ENCODE data around the gene RFX7. TPM values are rescaled to one million over a fixed set of nuclear protein-coding genes. Genes with fewer than 3 reads are reported as not detected.

Gene RFX7
- total and polyA plus RNA-seq, 2 of the 8 experiments (the other 6 are each of a cell fraction or from before 2014, with no cell fraction given) = 10.4 to 40.9 TPM

- no peak overlapping the region for H2BK5ac ChIP-seq (ENCODE audit: low read depth, low read length)
- POLR2A ChIA-PET (ENCODE audit: partially characterized antibody) = interaction anchor here (0.6 to 1.4 kb wide), 2 partner anchors 13 to 19 kb away, joined by 3 read pairs; no protein-coding TSS in a partner anchor
- H2AK5ac ChIP-seq (ENCODE audit: low read depth, low read length) = no peak overlapping the region
- H4K20me1 ChIP-seq (replicated peaks in 1 of 2; ENCODE audit: control insufficient read depth in 1 of 2, insufficient read depth in 2 of 2, low read length in 2 of 2) = no peaks in the 10 kb centered on the region
- no peak overlapping the region for H4K5ac ChIP-seq (ENCODE audit: insufficient read length, low read depth, low read length)
- H3K27me3 ChIP-seq (replicated peaks in 1 of 4; ENCODE audit: control insufficient read depth in 3 of 4, extremely low read depth in 1 of 4, insufficient read depth in 3 of 4, low read length in 3 of 4) = no peaks in the 10 kb centered on the region
- H2BK15ac ChIP-seq (ENCODE audit: low read length) = no peak overlapping the region
- FAIRE-seq (no peak), DNase-seq (ENCODE audit: low read depth in 1 of 2, low spot score in 2 of 2) (no peak)
- no peak overlapping the region for H2AFZ ChIP-seq (ENCODE audit: low read length)
- no peak overlapping the region for H2BK20ac ChIP-seq (ENCODE audit: low read length)
- H3K9me3 ChIP-seq (ENCODE audit: insufficient read depth in 2 of 2, low read depth in 1 of 2, low read length in 1 of 2) = peaks cover 10 to 21% of the 10 kb centered on the region in 2 experiments
- peaks cover 0 to 5% (median 0%) of the 10 kb centered on the region in 4 experiments; a peak in 1 of 7 replicates for H3K4me1 ChIP-seq (replicated peaks in 1 of 4; ENCODE audit: control insufficient read depth in 3 of 4, insufficient read depth in 4 of 4, low read length in 3 of 4)
- no peak overlapping the region for H3K14ac ChIP-seq (ENCODE audit: insufficient read length)
- CTCF ChIA-PET (ENCODE audit: partially characterized antibody) = interaction anchor here (0.8 kb wide), 1 partner anchor 10 kb away, joined by 4 read pairs; no protein-coding TSS in a partner anchor
- peaks cover 0 to 100% of the 10 kb centered on the region in 2 experiments; a peak in 3 of 4 replicates for H3K79me2 ChIP-seq (ENCODE audit: control insufficient read depth in 1 of 2, insufficient read depth in 2 of 2, low read length in 2 of 2)
- 94% methylated on average over 1 of the region's 1 CpG; no CpG with 5 or more reads in 1 of the 2 experiments for WGBS, 2 experiments (ENCODE audit: extremely low coverage in 1 of 2, insufficient coverage in 1 of 2, insufficient read length in 1 of 2, insufficient replicate concordance in 2 of 2, low coverage in 1 of 2, low lambda C conversion rate in 2 of 2, missing lambda C conversion rate in 1 of 2)
- H3K79me1 ChIP-seq (ENCODE audit: low read depth, low read length) = no peaks in the 10 kb centered on the region
- no peaks in the 10 kb centered on the region for H3K23me2 ChIP-seq (ENCODE audit: low read depth, low read length)
- H2BK120ac ChIP-seq (replicated peaks; ENCODE audit: low read depth, low read length) = no peak overlapping the region
- H3K23ac ChIP-seq (ENCODE audit: insufficient read length) = no peak overlapping the region
- no peak overlapping the region for H3K4ac ChIP-seq (replicated peaks; ENCODE audit: insufficient read length, low read depth, low read length)
- H3K18ac ChIP-seq (ENCODE audit: extremely low read depth, low read length) = no peak overlapping the region
- no peak overlapping the region for H2BK12ac ChIP-seq (ENCODE audit: low read depth, low read length)
- no peak overlapping the region for H4K8ac ChIP-seq (ENCODE audit: extremely low read depth, insufficient read depth, low read length)
- H4K91ac ChIP-seq (replicated peaks; ENCODE audit: insufficient read length, low read length) = no peak overlapping the region
- H3K4me2 ChIP-seq (ENCODE audit: insufficient read depth in 1 of 2, low read depth in 2 of 2, low read length in 2 of 2) = no peak overlapping the region
- H3K56ac ChIP-seq (replicated peaks; ENCODE audit: insufficient read length, low read depth, low read length) = no peak overlapping the region
- H3K27ac ChIP-seq (ENCODE audit: low read depth, low read length) = no peak overlapping the region
- H3K36me3 ChIP-seq (ENCODE audit: control insufficient read depth in 2 of 4, insufficient read depth in 4 of 4, low read length in 3 of 4) = peaks cover 2 to 24% (median 8%) of the 10 kb centered on the region in 4 experiments; a peak in 4 of 8 replicates
- no peak for TF ChIP-seq GABPA (IDR thresholded peaks at IDR 0.05; ENCODE audit: borderline replicate concordance, insufficient read depth, low read length)
- no peak for TF ChIP-seq RAD21 (IDR thresholded peaks at IDR 0.05 in 1 of 2, conservative IDR thresholded peaks at IDR 0.05 in 1 of 2; ENCODE audit: low read depth in 2 of 2, low read length in 2 of 2)
- TF ChIP-seq SIN3A (conservative IDR thresholded peaks at IDR 0.05 in 1 of 2, IDR thresholded peaks at IDR 0.05 in 1 of 2; ENCODE audit: low read depth in 1 of 2, low read length in 2 of 2) = no peak
- H3K4me3 ChIP-seq (ENCODE audit: extremely low read depth in 1 of 4, insufficient read depth in 2 of 4, low read depth in 3 of 4, low read length in 4 of 4) = no peak overlapping the region
- no peak overlapping the region for H3K9ac ChIP-seq (replicated peaks in 1 of 4; ENCODE audit: extremely low read depth in 1 of 4, low read depth in 3 of 4, low read length in 3 of 4)
These were observed 18.2 kb downstream of the RFX7 start for GRCh38 chr15:56225520-56225919.

Data from H1 (cell line).